ENCODE measurements around the gene SMARCAD1. TPM values are rescaled to one million over a fixed set of nuclear protein-coding genes. Genes with fewer than 3 reads are reported as not detected.
A peak's percentile ranks its signal among the peaks of the same experiment; 100 is the strongest.

The SMARCAD1 gene
- total and polyA plus RNA-seq, 2 donors (not counting 1 experiment from before 2014, with no cell fraction given): 24.8 to 30.7 TPM

- H3K4me3 ChIP-seq (replicated peaks in 1 of 4; ENCODE audit: control extremely low read depth in 1 of 4, insufficient read depth in 1 of 4, low read depth in 3 of 4, low read length in 4 of 4): no peak overlapping the region
- H3K79me2 ChIP-seq (ENCODE audit: control insufficient read depth, insufficient read depth, low read length): no peaks in the 10 kb centered on the region
- no peak overlapping the region for H3K27ac ChIP-seq (ENCODE audit: insufficient read depth, low read length)
- peak in 1 of 2 donors; percentile 1 for DNase-seq (ENCODE audit: low read depth in 2 of 2)
- no peaks in the 10 kb centered on the region for H4K20me1 ChIP-seq (ENCODE audit: control insufficient read depth, extremely low read depth, insufficient read depth, low read length)
- H3K27me3 ChIP-seq (ENCODE audit: control insufficient read depth, insufficient read depth, low read length): no peaks in the 10 kb centered on the region
- H3K9ac ChIP-seq (ENCODE audit: insufficient read depth, low read length): no peak overlapping the region
- H3K4me2 ChIP-seq (ENCODE audit: extremely low read depth, insufficient read depth, low read length): no peak overlapping the region
- H3K9me3 ChIP-seq (ENCODE audit: control insufficient read depth, insufficient read depth, low read depth, low read length): no peaks in the 10 kb centered on the region
- no peak overlapping the region for H2AFZ ChIP-seq (ENCODE audit: low read length)
- no peaks in the 10 kb centered on the region for H3K36me3 ChIP-seq (ENCODE audit: control insufficient read depth, insufficient read depth, low read length)
- TF ChIP-seq CTCF (conservative IDR thresholded peaks at IDR 0.05 in 1 of 2, IDR thresholded peaks at IDR 0.05 in 1 of 2; ENCODE audit: low read depth in 1 of 2, low read length in 2 of 2) (no peak), EZH2 (IDR thresholded peaks at IDR 0.05; ENCODE audit: low read length, missing control alignments) (no peak)
- no peaks in the 10 kb centered on the region for H3K4me1 ChIP-seq (ENCODE audit: control insufficient read depth, extremely low read depth, insufficient read depth, low read length)
These were observed 54.7 kb downstream of the SMARCAD1 start for GRCh38 chr4:94262163-94263016.

GRCh38 chr4:94267037-94267436 is 59.4 kb downstream of the SMARCAD1 start:
- Histone ChIP-seq H3K27ac (ENCODE audit: insufficient read depth, low read length) (no peak overlapping the region), H3K4me1 (ENCODE audit: control insufficient read depth, extremely low read depth, insufficient read depth, low read length) (no peaks in the 10 kb centered on the region), H3K79me2 (ENCODE audit: control insufficient read depth, insufficient read depth, low read length) (no peaks in the 10 kb centered on the region), H3K9me3 (ENCODE audit: control insufficient read depth, insufficient read depth, low read depth, low read length) (no peaks in the 10 kb centered on the region), H4K20me1 (ENCODE audit: control insufficient read depth, extremely low read depth, insufficient read depth, low read length) (no peaks in the 10 kb centered on the region), H2AFZ (ENCODE audit: low read length) (no peak overlapping the region), H3K4me3 (replicated peaks in 1 of 4; ENCODE audit: control extremely low read depth in 1 of 4, insufficient read depth in 1 of 4, low read depth in 3 of 4, low read length in 4 of 4) (no peak overlapping the region), H3K9ac (ENCODE audit: insufficient read depth, low read length) (no peak overlapping the region), H3K36me3 (ENCODE audit: control insufficient read depth, insufficient read depth, low read length) (no peaks in the 10 kb centered on the region), H3K4me2 (ENCODE audit: extremely low read depth, insufficient read depth, low read length) (no peak overlapping the region), H3K27me3 (ENCODE audit: control insufficient read depth, insufficient read depth, low read length) (no peaks in the 10 kb centered on the region)
- DNase-seq (ENCODE audit: low read depth in 2 of 2): no peak
- TF ChIP-seq EZH2 (IDR thresholded peaks at IDR 0.05; ENCODE audit: low read length, missing control alignments) (no peak), CTCF (conservative IDR thresholded peaks at IDR 0.05 in 1 of 2, IDR thresholded peaks at IDR 0.05 in 1 of 2; ENCODE audit: low read depth in 1 of 2, low read length in 2 of 2) (no peak)

- Histone ChIP-seq H2AFZ (ENCODE audit: low read length) (no peak overlapping the region), H3K4me3 (replicated peaks in 1 of 4; ENCODE audit: control extremely low read depth in 1 of 4, insufficient read depth in 1 of 4, low read depth in 3 of 4, low read length in 4 of 4) (no peak overlapping the region), H3K36me3 (ENCODE audit: control insufficient read depth, insufficient read depth, low read length) (peaks cover under 1% of the 10 kb centered on the region), H3K27me3 (ENCODE audit: control insufficient read depth, insufficient read depth, low read length) (no peaks in the 10 kb centered on the region), H3K79me2 (ENCODE audit: control insufficient read depth, insufficient read depth, low read length) (no peaks in the 10 kb centered on the region), H3K9ac (ENCODE audit: insufficient read depth, low read length) (no peak overlapping the region), H4K20me1 (ENCODE audit: control insufficient read depth, extremely low read depth, insufficient read depth, low read length) (no peaks in the 10 kb centered on the region), H3K4me2 (ENCODE audit: extremely low read depth, insufficient read depth, low read length) (no peak overlapping the region), H3K9me3 (ENCODE audit: control insufficient read depth, insufficient read depth, low read depth, low read length) (no peaks in the 10 kb centered on the region), H3K27ac (ENCODE audit: insufficient read depth, low read length) (no peak overlapping the region), H3K4me1 (ENCODE audit: control insufficient read depth, extremely low read depth, insufficient read depth, low read length) (no peaks in the 10 kb centered on the region)
- no peak for DNase-seq (ENCODE audit: low read depth in 2 of 2)
- TF ChIP-seq EZH2 (IDR thresholded peaks at IDR 0.05; ENCODE audit: low read length, missing control alignments) (no peak), CTCF (conservative IDR thresholded peaks at IDR 0.05 in 1 of 2, IDR thresholded peaks at IDR 0.05 in 1 of 2; ENCODE audit: low read depth in 1 of 2, low read length in 2 of 2) (no peak)
These were observed 63.6 kb downstream of the SMARCAD1 start for GRCh38 chr4:94271248-94271647.
